Measurements from ENCODE around the gene GLDN. TPM values are rescaled to one million over a fixed set of nuclear protein-coding genes. Genes with fewer than 3 reads are reported as not detected.

The GLDN gene
- total and polyA plus RNA-seq, 10 of the 15 experiments (the other 5 are each of a cell fraction or from before 2014, with no cell fraction given) = 0.13 TPM; not detected in 9

- Histone ChIP-seq H3K4me1 (ENCODE audit: control insufficient read depth, insufficient read depth, low read length) (no peaks in the 10 kb centered on the region), H3K9me3 (replicated peaks; ENCODE audit: control insufficient read depth, insufficient read depth, low read length) (no peaks in the 10 kb centered on the region), H3K27ac (ENCODE audit: control insufficient read depth, insufficient read depth) (no peak overlapping the region), H3K27me3 (replicated peaks in 1 of 2; ENCODE audit: control insufficient read depth in 2 of 2, insufficient read depth in 2 of 2, low read length in 1 of 2) (peaks cover 3 to 4% of the 10 kb centered on the region in 2 experiments; a peak in 2 of 4 replicates), H4K20me1 (ENCODE audit: control insufficient read depth, insufficient read depth) (no peaks in the 10 kb centered on the region), H3K4me3 (no peak overlapping the region), H3K9ac (ENCODE audit: control insufficient read depth, insufficient read depth, low read length) (no peak overlapping the region), H2AFZ (ENCODE audit: control insufficient read depth, low read depth, low read length) (no peak overlapping the region), H3K36me3 (ENCODE audit: control insufficient read depth in 2 of 2, insufficient read depth in 2 of 2, low read length in 1 of 2) (no peaks in the 10 kb centered on the region), H3K79me2 (ENCODE audit: control insufficient read depth, insufficient read depth, low read length) (no peaks in the 10 kb centered on the region), H3K4me2 (ENCODE audit: control insufficient read depth, insufficient read depth) (no peak overlapping the region)
- SMC1A ChIA-PET (ENCODE audit: uncharacterized antibody, unreplicated experiment) = no interaction called here
- no TSS peak for BruUV-seq (replicated peaks)
- DNase-seq (ENCODE audit: low read depth, low spot score) (no peak), FAIRE-seq (no peak), ATAC-seq (no peak)
- POLR2A ChIA-PET = no interaction called here
- RAD21 ChIA-PET (ENCODE audit: unreplicated experiment) = no interaction called here
- CTCF ChIA-PET = no interaction called here
- intact Hi-C loops (cut with micrococcal nuclease; ENCODE audit: unreplicated experiment) = no loop called here
- TF ChIP-seq RBBP5 (conservative IDR thresholded peaks at IDR 0.05) = no peak
- no peak for TF ChIP-seq TCF7 (IDR thresholded peaks at IDR 0.05; ENCODE audit: borderline replicate concordance)
- TF ChIP-seq BMI1 (IDR thresholded peaks at IDR 0.05; ENCODE audit: borderline replicate concordance) = no peak
- no peak for TF ChIP-seq KAT2A (conservative IDR thresholded peaks at IDR 0.05; ENCODE audit: control insufficient read depth, low read depth, low read length)
- no peak for TF ChIP-seq RELA (IDR thresholded peaks at IDR 0.05; ENCODE audit: borderline replicate concordance, partially characterized antibody)
- no peak for TF ChIP-seq POLR2AphosphoS2 (IDR thresholded peaks at IDR 0.05; ENCODE audit: low read depth, low read length)
- TF ChIP-seq ZBTB33 (IDR thresholded peaks at IDR 0.05) = no peak
- TF ChIP-seq CBFB (IDR thresholded peaks at IDR 0.05; ENCODE audit: low read depth) = no peak
- TF ChIP-seq USF1 (IDR thresholded peaks at IDR 0.05; ENCODE audit: borderline replicate concordance, extremely low read length, insufficient read depth, low read depth, low read length) = no peak
- TF ChIP-seq ZSCAN29 (IDR thresholded peaks at IDR 0.05) = no peak
- no peak for TF ChIP-seq MTA3 (IDR thresholded peaks at IDR 0.05; ENCODE audit: borderline replicate concordance, low read length)
- no peak for TF ChIP-seq ZNF687 (IDR thresholded peaks at IDR 0.05)
- TF ChIP-seq SMAD5 (IDR thresholded peaks at IDR 0.05; ENCODE audit: low read depth) = no peak
- no peak for TF ChIP-seq ZBTB11 (CRISPR knock-in tag; IDR thresholded peaks at IDR 0.05)
- no peak for TF ChIP-seq SMARCA5 (IDR thresholded peaks at IDR 0.05)
- WGBS (ENCODE audit: insufficient coverage, insufficient replicate concordance, low lambda C conversion rate, missing lambda C conversion rate) = 0% methylated on average over 1 of the region's 1 CpG
- in situ Hi-C loops (cut with MboI) = no loop called here
These were observed 24.8 kb upstream of the GLDN start for GRCh38 chr15:51316636-51317035.
